ENCODE data around the gene ZNF311. TPM values are rescaled to one million over a fixed set of nuclear protein-coding genes. Genes with fewer than 3 reads are reported as not detected.

ZNF311 gene
- total and polyA plus RNA-seq, 9 of the 15 experiments (the other 6 are each of a cell fraction or from before 2014, with no cell fraction given), result 5.1 to 10.0 (median 7.5) TPM

GRCh38 chr6:28953039-28953584 lies 52.0 kb downstream of the ZNF311 start (continued):
- TF ChIP-seq, protein P1, sequence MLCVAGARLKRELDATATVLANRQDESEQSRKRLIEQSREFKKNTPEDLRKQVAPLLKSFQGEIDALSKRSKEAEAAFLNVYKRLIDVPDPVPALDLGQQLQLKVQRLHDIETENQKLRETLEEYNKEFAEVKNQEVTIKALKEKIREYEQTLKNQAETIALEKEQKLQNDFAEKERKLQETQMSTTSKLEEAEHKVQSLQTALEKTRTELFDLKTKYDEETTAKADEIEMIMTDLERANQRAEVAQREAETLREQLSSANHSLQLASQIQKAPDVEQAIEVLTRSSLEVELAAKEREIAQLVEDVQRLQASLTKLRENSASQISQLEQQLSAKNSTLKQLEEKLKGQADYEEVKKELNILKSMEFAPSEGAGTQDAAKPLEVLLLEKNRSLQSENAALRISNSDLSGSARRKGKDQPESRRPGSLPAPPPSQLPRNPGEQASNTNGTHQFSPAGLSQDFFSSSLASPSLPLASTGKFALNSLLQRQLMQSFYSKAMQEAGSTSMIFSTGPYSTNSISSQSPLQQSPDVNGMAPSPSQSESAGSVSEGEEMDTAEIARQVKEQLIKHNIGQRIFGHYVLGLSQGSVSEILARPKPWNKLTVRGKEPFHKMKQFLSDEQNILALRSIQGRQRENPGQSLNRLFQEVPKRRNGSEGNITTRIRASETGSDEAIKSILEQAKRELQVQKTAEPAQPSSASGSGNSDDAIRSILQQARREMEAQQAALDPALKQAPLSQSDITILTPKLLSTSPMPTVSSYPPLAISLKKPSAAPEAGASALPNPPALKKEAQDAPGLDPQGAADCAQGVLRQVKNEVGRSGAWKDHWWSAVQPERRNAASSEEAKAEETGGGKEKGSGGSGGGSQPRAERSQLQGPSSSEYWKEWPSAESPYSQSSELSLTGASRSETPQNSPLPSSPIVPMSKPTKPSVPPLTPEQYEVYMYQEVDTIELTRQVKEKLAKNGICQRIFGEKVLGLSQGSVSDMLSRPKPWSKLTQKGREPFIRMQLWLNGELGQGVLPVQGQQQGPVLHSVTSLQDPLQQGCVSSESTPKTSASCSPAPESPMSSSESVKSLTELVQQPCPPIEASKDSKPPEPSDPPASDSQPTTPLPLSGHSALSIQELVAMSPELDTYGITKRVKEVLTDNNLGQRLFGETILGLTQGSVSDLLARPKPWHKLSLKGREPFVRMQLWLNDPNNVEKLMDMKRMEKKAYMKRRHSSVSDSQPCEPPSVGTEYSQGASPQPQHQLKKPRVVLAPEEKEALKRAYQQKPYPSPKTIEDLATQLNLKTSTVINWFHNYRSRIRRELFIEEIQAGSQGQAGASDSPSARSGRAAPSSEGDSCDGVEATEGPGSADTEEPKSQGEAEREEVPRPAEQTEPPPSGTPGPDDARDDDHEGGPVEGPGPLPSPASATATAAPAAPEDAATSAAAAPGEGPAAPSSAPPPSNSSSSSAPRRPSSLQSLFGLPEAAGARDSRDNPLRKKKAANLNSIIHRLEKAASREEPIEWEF (CRISPR knock-in tag; IDR thresholded peaks at IDR 0.05), result 0 out of 2 replicates have a peak, but pooled peaks have one; percentile 16
- TF ChIP-seq HLTF (IDR thresholded peaks at IDR 0.05) (0 out of 2 replicates have a peak, but pooled peaks have one; percentile 14), ZBTB26 (CRISPR knock-in tag; IDR thresholded peaks at IDR 0.05) (no peak), TOE1 (IDR thresholded peaks at IDR 0.05; ENCODE audit: borderline replicate concordance) (no peak; the same call in 1 of the 2 replicates), TOE1 (CRISPR knock-in tag; IDR thresholded peaks at IDR 0.05; ENCODE audit: borderline replicate concordance, low read depth) (no peak), CGGBP1 (CRISPR knock-in tag; IDR thresholded peaks at IDR 0.05) (0 out of 2 replicates have a peak, but pooled peaks have one; percentile 36), FOXJ2 (tag; IDR thresholded peaks at IDR 0.05) (no peak), HDAC3 (IDR thresholded peaks at IDR 0.05; ENCODE audit: borderline replicate concordance, partially characterized antibody) (peak; percentile 43)
- TF ChIP-seq, protein P2, sequence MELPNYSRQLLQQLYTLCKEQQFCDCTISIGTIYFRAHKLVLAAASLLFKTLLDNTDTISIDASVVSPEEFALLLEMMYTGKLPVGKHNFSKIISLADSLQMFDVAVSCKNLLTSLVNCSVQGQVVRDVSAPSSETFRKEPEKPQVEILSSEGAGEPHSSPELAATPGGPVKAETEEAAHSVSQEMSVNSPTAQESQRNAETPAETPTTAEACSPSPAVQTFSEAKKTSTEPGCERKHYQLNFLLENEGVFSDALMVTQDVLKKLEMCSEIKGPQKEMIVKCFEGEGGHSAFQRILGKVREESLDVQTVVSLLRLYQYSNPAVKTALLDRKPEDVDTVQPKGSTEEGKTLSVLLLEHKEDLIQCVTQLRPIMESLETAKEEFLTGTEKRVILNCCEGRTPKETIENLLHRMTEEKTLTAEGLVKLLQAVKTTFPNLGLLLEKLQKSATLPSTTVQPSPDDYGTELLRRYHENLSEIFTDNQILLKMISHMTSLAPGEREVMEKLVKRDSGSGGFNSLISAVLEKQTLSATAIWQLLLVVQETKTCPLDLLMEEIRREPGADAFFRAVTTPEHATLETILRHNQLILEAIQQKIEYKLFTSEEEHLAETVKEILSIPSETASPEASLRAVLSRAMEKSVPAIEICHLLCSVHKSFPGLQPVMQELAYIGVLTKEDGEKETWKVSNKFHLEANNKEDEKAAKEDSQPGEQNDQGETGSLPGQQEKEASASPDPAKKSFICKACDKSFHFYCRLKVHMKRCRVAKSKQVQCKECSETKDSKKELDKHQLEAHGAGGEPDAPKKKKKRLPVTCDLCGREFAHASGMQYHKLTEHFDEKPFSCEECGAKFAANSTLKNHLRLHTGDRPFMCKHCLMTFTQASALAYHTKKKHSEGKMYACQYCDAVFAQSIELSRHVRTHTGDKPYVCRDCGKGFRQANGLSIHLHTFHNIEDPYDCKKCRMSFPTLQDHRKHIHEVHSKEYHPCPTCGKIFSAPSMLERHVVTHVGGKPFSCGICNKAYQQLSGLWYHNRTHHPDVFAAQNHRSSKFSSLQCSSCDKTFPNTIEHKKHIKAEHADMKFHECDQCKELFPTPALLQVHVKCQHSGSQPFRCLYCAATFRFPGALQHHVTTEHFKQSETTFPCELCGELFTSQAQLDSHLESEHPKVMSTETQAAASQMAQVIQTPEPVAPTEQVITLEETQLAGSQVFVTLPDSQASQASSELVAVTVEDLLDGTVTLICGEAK (IDR thresholded peaks at IDR 0.05), result peak; percentile 82
- TF ChIP-seq, protein P2 (CRISPR knock-in tag; IDR thresholded peaks at IDR 0.05), result no peak
